ENCODE results near the gene HAAO. TPM values are rescaled to one million over a fixed set of nuclear protein-coding genes. Genes with fewer than 3 reads are reported as not detected.
A peak's percentile ranks its signal among the peaks of the same experiment; 100 is the strongest.

Gene HAAO
- total and polyA plus RNA-seq, 12 donors = 2.7 to 30.1 (median 12.6) TPM

DNA sequence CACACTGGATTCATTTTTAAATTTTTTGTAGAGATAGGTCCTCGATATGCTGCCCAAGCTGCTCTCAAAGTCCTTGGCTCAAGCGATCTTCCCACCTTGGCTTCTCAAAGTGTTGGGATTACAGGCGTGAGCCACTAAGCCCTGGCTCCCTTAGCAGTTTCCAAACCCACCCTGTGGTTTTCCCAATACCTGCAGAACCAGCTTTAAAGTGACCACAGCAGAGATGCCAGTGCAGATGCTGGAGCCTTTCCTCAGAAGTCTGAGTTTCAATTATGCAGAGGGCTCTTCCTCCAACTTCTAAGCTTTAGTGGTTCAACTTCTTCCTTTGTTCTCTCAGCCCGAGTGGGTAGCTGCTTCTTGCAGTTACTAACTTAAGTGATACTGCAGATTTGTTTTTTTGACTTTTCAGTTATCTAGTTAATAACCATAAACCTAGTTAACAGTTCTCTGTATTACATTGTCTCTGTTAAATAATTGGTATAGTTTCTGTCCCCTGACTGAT lies 8.1 kb upstream of the HAAO start:
- 88 to 100% (median 91%) methylated on average over 4 of the region's 4 CpGs for WGBS, 4 donors
- no peak for TF ChIP-seq POLR2A (IDR thresholded peaks at IDR 0.05)
- TF ChIP-seq, protein P1, sequence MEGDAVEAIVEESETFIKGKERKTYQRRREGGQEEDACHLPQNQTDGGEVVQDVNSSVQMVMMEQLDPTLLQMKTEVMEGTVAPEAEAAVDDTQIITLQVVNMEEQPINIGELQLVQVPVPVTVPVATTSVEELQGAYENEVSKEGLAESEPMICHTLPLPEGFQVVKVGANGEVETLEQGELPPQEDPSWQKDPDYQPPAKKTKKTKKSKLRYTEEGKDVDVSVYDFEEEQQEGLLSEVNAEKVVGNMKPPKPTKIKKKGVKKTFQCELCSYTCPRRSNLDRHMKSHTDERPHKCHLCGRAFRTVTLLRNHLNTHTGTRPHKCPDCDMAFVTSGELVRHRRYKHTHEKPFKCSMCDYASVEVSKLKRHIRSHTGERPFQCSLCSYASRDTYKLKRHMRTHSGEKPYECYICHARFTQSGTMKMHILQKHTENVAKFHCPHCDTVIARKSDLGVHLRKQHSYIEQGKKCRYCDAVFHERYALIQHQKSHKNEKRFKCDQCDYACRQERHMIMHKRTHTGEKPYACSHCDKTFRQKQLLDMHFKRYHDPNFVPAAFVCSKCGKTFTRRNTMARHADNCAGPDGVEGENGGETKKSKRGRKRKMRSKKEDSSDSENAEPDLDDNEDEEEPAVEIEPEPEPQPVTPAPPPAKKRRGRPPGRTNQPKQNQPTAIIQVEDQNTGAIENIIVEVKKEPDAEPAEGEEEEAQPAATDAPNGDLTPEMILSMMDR (IDR thresholded peaks at IDR 0.05) = no peak
- H3K27ac ChIP-seq = no peak overlapping the region
- H3K9me3 ChIP-seq (replicated peaks in 1 of 3) = no peaks in the 10 kb centered on the region
- H3K4me3 ChIP-seq = no peak overlapping the region
- no peaks in the 10 kb centered on the region for H3K36me3 ChIP-seq (replicated peaks in 1 of 2)
- no peaks in the 10 kb centered on the region for H3K27me3 ChIP-seq
- no peak for DNase-seq
- H3K4me1 ChIP-seq (replicated peaks in 1 of 2) = no peaks in the 10 kb centered on the region
- intact Hi-C loops (cut with DNase I) = no loop called here

GRCh38 chr2:42799881-42800280 lies 7.5 kb upstream of the HAAO start:
- H3K36me3 ChIP-seq (replicated peaks in 1 of 2) = no peaks in the 10 kb centered on the region
- H3K4me1 ChIP-seq (replicated peaks in 1 of 2) = no peaks in the 10 kb centered on the region
- DNase-seq = peak in 1 of 7 donors; percentile 33
- H3K4me3 ChIP-seq = no peak overlapping the region
- no peak for TF ChIP-seq POLR2A (IDR thresholded peaks at IDR 0.05)
- H3K27me3 ChIP-seq = no peaks in the 10 kb centered on the region
- no peak overlapping the region for H3K27ac ChIP-seq
- WGBS, 4 donors = 71 to 95% (median 80%) methylated on average over 4 of the region's 4 CpGs
- no peaks in the 10 kb centered on the region for H3K9me3 ChIP-seq (replicated peaks in 1 of 3)
- intact Hi-C loops (cut with DNase I) = no loop called here

DNA sequence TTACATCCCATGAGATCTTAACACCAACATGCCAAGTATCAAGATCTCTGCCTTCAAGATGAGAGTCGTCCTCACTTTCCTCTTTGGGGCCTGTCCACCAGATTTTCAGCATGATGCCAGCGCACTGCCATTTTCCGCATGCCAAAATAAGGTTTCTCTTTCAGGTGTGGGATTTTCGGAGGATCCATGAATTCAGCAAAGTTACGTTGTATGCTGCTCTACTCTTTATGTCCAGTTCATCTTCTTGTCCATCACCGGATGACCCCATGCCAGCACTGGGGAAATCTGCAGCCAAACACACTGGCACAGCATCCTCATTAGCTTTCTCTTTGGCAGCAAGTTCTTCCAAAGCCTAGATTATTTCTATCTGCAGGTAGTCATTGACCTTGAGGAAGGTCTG lies 4.9 kb upstream of the HAAO start:
- Histone ChIP-seq H3K36me3 (replicated peaks in 1 of 2) (no peaks in the 10 kb centered on the region), H3K4me3 (no peak overlapping the region), H3K27ac (no peak overlapping the region), H3K27me3 (no peaks in the 10 kb centered on the region), H3K9me3 (replicated peaks in 1 of 3) (no peaks in the 10 kb centered on the region), H3K4me1 (replicated peaks in 1 of 2) (peaks cover 0 to 3% of the 10 kb centered on the region in 2 donors)
- TF ChIP-seq, protein P1 (IDR thresholded peaks at IDR 0.05) = no peak
- TF ChIP-seq POLR2A (IDR thresholded peaks at IDR 0.05) = no peak
- 77 to 92% (median 84%) methylated on average over 6 of the region's 6 CpGs for WGBS, 4 donors
- no peak for DNase-seq
- intact Hi-C loops (cut with DNase I) = no loop called here

- TF ChIP-seq, protein P1 (IDR thresholded peaks at IDR 0.05) = no peak
- no peak for TF ChIP-seq POLR2A (IDR thresholded peaks at IDR 0.05)
- Histone ChIP-seq H3K4me1 (replicated peaks in 1 of 2) (peaks cover 0 to 3% of the 10 kb centered on the region in 2 donors), H3K4me3 (no peak overlapping the region), H3K36me3 (replicated peaks in 1 of 2) (no peaks in the 10 kb centered on the region), H3K27ac (no peak overlapping the region), H3K9me3 (replicated peaks in 1 of 3) (no peaks in the 10 kb centered on the region), H3K27me3 (no peaks in the 10 kb centered on the region)
- intact Hi-C loops (cut with DNase I) = no loop called here
- DNase-seq = no peak
- 75 to 86% (median 80%) methylated on average over 7 of the region's 7 CpGs for WGBS, 4 donors
These were observed 4.3 kb upstream of the HAAO start for GRCh38 chr2:42796427-42797248.
